Omental fat pad (tissue), 4 donors: Measurements from ENCODE around the gene SLC9A8. TPM values are rescaled to one million over a fixed set of nuclear protein-coding genes. Genes with fewer than 3 reads are reported as not detected.

Experiments used
- ATAC-seq: fragments of 150-250 bp; one replicate; pipeline ENCODE4 v1.9.1; 2016; ENCODE audit warnings: mild to moderate bottlenecking, moderate library complexity; ENCODE audit not compliant: low FRiP score
- DNase-seq: peaks from one replicate; pipeline ENCODE4 v3.0.0-alpha.2; 2019; ENCODE audit warnings: low spot score
- CTCF ChIP-seq, 3 donors: fragments of 450-650 bp; IDR thresholded peaks; one replicate each; pipeline ENCODE4 v1.5.1; 2016 to 2017; ENCODE audit warnings: antibody characterized with exemption in 3 of 3, mild to moderate bottlenecking in 3 of 3, moderate library complexity in 2 of 3
- total RNA-seq, 4 donors: library from RNA; depleted of rRNA; stranded (reverse); fragments of >200 nt; gene quantifications; one replicate each; pipeline ENCODE4 v1.1.0, GENCODE V29; 2016

Gene SLC9A8
- total RNA-seq, 4 donors from 2014 or later = 8.0 to 13.3 (median 10.7) TPM

DNA sequence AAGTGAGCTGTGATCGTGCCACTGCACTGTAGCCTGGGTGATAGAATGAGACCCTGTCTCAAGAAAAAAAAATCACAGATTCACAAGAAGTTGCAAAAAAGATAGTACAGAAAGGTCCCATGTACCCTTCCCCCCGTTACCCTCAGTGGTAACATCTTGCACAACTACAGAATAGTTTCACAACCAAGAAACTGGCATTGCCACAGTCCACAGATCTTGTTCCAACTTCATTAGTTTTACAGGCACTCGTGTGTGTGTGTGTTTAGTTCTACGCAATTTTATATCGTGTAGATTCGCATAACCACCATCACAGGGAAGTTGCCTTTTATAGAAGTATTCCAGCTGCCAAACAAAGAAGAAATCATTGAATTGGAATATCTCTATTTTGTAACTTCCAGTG is 83.6 kb downstream of the SLC9A8 start:
- ATAC-seq (no peak), DNase-seq (no peak)
- TF ChIP-seq CTCF (IDR thresholded peaks at IDR 0.05) = no peak

DNA sequence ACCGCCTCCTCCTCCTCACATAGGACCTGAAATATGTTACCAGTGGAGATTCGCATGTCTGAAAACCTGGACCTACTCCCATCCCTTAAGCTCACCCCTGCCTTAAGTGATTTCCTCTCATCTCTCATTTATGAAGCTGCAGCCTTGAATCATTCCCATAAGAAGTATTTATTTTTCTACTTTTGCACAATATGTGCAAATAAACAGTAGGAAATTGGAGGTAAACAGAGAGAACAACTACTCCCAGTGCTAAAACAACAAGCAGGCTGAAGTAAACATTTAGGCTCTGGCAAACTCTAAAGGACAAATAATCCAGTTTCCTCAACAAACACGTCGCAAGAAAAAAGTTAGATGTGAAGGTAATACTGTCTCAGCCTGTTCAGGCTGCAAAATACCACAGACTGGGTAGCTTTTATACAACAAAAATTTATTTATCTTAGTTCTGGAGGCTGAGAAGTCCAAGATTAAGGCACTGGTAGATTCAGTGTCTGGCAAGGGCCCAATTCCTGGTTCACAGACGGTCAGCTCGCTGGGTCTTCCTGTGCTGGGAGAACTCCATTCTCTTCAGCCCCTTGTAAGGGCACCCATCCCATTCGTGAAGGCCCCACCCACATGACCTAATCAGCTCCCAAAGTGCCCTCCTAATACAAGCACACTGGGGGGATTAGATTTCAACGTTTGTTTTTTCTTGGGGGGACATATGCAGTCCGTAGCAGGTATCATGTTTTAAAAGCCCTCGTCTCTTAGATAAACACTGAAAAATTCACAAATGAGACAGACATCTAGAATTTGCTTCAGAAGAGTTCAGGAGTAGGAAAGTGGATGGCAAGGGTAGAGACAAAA is 87.1 kb downstream of the SLC9A8 start:
- ATAC-seq (no peak), DNase-seq (peak; percentile 17)
- no peak for TF ChIP-seq CTCF (IDR thresholded peaks at IDR 0.05)

GRCh38 chr20:49901588-49901987 is 89.0 kb downstream of the SLC9A8 start:
- DNase-seq (no peak), ATAC-seq (no peak)
- no peak for TF ChIP-seq CTCF (IDR thresholded peaks at IDR 0.05)

- DNase-seq (no peak), ATAC-seq (no peak)
- TF ChIP-seq CTCF (IDR thresholded peaks at IDR 0.05) = no peak
Observed at GRCh38 chr20:49904440-49905214, 92.0 kb downstream of the SLC9A8 start.

DNA sequence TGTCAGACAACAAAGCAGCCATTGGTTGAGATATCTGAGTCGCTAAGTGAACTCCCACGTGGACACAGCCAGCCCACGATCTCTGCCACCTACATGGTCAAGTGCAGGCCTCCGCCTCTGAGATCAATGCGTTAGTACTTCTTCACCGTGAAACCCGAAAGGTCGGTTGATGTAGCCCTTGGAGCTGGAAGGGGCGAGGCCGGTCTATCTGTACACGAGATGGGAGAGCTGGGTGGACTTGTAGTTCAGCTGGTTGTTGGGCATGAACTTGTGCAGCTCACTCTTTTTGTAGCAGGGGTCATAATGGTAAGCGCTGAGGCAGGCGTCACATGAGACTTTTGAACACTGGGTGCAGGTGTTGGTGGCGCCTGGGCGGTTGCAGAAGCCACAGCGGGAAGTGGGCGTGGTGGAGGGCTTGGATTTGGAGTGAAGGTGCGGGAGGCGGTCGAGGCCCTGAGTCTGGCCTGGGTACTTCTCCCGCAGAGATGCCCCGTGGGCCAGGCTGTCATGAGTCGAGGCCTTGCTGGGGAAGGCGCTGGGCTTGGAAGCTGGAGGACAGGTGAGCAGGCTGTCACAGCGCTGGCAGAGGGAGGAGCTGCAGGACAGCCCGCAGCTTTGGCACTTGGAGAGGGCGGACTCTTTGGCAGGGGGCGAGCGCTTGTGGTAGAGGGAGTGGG is 92.9 kb downstream of the SLC9A8 start:
- TF ChIP-seq CTCF (IDR thresholded peaks at IDR 0.05) = no peak
- DNase-seq (no peak), ATAC-seq (no peak)

DNA sequence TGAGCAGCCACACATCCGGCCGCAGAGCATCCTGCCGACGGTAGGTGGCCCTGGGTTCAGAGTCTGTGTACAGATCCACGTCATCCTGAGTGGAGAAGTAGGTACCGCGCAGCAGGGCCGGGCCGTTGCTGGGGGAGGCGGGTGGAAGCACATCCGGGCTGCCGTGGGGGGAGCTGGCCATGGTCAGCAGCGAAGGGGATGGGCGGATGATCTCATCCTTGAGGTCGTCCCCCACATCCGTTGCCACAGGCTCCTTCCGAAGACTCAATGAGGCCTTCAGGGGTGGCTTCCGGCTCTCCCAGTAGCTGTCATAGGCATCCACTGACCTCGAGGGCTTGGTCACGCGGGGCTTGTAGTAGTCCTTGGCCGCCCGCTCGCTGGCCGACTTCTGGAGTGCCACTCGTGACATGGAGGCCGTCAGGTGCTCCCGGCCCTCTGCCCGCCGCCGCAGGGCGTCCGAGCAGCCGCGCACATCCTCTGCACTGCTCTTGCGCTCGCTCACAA is 93.5 kb downstream of the SLC9A8 start:
- no peak for ATAC-seq

More for the DNA sequence above, 93.5 kb downstream of the SLC9A8 start:
- DNase-seq = no peak
- TF ChIP-seq CTCF (IDR thresholded peaks at IDR 0.05) = no peak
